ENCODE results near the gene SNTG2. TPM values are rescaled to one million over a fixed set of nuclear protein-coding genes. Genes with fewer than 3 reads are reported as not detected.

Gene SNTG2
- total RNA-seq, 1 experiment from 2014 or later: not detected

GRCh38 chr2:1028831-1029230 is 78.2 kb downstream of the SNTG2 start:
- H3K27me3 ChIP-seq (replicated peaks; ENCODE audit: control insufficient read depth, insufficient read depth, low read length): no peaks in the 10 kb centered on the region
- H3K4me3 ChIP-seq (ENCODE audit: low read depth, low read length): no peak overlapping the region
- CTCF ChIA-PET: no interaction called here
- intact Hi-C loops (cut with micrococcal nuclease; ENCODE audit: unreplicated experiment): no loop called here
- POLR2A ChIA-PET: no interaction called here
- H3K9me3 Mint-ChIP-seq (ENCODE audit: unreplicated experiment): no peaks in the 10 kb centered on the region
- TF ChIP-seq CTCF (IDR thresholded peaks at IDR 0.05; ENCODE audit: insufficient read depth in 1 of 2, low read depth in 1 of 2, low read length in 1 of 2, severe bottlenecking in 1 of 2, unreplicated experiment in 1 of 2): no peak
- H3K4me3 Mint-ChIP-seq (ENCODE audit: unreplicated experiment): no peak overlapping the region
- no peak overlapping the region for H3K27ac Mint-ChIP-seq (ENCODE audit: unreplicated experiment)
- H3K9me3 ChIP-seq: no peaks in the 10 kb centered on the region
- H3K4me1 Mint-ChIP-seq (ENCODE audit: low read depth, unreplicated experiment): no peaks in the 10 kb centered on the region
- DNase-seq: no peak
- H3K36me3 ChIP-seq (ENCODE audit: control insufficient read depth, insufficient read depth, low read length): no peaks in the 10 kb centered on the region
- H3K27me3 Mint-ChIP-seq (ENCODE audit: insufficient read depth, unreplicated experiment): peaks cover 8% of the 10 kb centered on the region
- no peaks in the 10 kb centered on the region for H3K36me3 Mint-ChIP-seq (ENCODE audit: insufficient read depth, unreplicated experiment)
- H3K4me1 ChIP-seq: no peaks in the 10 kb centered on the region
- no TSS peak for BruUV-seq (replicated peaks)

DNA sequence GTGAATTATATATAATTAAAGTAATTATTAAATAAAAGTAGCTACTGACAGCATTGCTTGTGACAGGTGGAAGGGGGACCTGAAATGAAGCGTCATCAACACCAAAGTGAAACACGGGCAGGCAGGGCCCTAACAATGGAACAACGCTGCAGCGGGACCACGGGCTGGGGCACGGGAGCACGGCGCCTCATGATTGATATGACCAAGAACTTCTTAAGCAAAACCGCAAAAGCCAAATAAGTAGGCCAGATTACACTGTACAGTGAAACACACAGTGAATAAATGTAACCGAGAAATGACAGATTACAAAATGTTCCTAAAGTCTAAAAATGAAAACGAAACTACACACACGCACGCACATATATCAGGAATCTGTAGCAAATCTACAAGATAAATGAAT is 81.4 kb downstream of the SNTG2 start:
- Histone ChIP-seq H3K4me3 (ENCODE audit: low read depth, low read length) (no peak overlapping the region), H3K36me3 (ENCODE audit: control insufficient read depth, insufficient read depth, low read length) (no peaks in the 10 kb centered on the region), H3K4me1 (no peaks in the 10 kb centered on the region), H3K9me3 (no peaks in the 10 kb centered on the region), H3K27me3 (replicated peaks; ENCODE audit: control insufficient read depth, insufficient read depth, low read length) (no peaks in the 10 kb centered on the region)
- no peaks in the 10 kb centered on the region for H3K9me3 Mint-ChIP-seq (ENCODE audit: unreplicated experiment)
- ChIA-PET CTCF (no interaction called here), POLR2A (no interaction called here)
- peaks cover 5% of the 10 kb centered on the region for H3K27me3 Mint-ChIP-seq (ENCODE audit: insufficient read depth, unreplicated experiment)
- intact Hi-C loops (cut with micrococcal nuclease; ENCODE audit: unreplicated experiment): no loop called here
- BruUV-seq (replicated peaks): no TSS peak
- no peak for DNase-seq
- H3K4me3 Mint-ChIP-seq (ENCODE audit: unreplicated experiment): no peak overlapping the region
- H3K36me3 Mint-ChIP-seq (ENCODE audit: insufficient read depth, unreplicated experiment): no peaks in the 10 kb centered on the region
- H3K4me1 Mint-ChIP-seq (ENCODE audit: low read depth, unreplicated experiment): no peaks in the 10 kb centered on the region
- no peak for TF ChIP-seq CTCF (IDR thresholded peaks at IDR 0.05; ENCODE audit: insufficient read depth in 1 of 2, low read depth in 1 of 2, low read length in 1 of 2, severe bottlenecking in 1 of 2, unreplicated experiment in 1 of 2)
- H3K27ac Mint-ChIP-seq (ENCODE audit: unreplicated experiment): no peak overlapping the region

DNA sequence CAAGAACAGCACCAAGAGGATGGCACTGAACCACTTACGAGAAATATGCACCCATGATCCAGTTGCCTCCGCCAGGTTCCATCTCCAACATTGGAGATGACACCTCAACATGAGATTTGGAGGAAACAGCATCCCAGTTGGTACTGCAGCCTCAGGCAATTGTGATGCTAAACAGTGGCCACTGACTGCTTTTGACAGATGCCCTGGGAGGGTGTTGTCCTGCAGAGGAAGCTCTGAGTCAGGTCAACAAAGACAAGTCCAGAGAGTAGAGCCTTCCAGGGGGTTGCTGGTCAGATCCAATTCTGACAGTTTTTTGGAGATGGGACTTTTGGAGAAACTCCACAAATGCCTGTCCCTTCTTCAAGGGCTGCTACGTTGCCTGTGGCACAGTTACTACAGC is 82.4 kb downstream of the SNTG2 start:
- Mint-ChIP-seq H3K9me3 (ENCODE audit: unreplicated experiment) (no peaks in the 10 kb centered on the region), H3K4me1 (ENCODE audit: low read depth, unreplicated experiment) (no peaks in the 10 kb centered on the region), H3K27me3 (ENCODE audit: insufficient read depth, unreplicated experiment) (peaks cover 5% of the 10 kb centered on the region), H3K36me3 (ENCODE audit: insufficient read depth, unreplicated experiment) (no peaks in the 10 kb centered on the region), H3K27ac (ENCODE audit: unreplicated experiment) (no peak overlapping the region), H3K4me3 (ENCODE audit: unreplicated experiment) (no peak overlapping the region)
- TF ChIP-seq CTCF (IDR thresholded peaks at IDR 0.05; ENCODE audit: insufficient read depth in 1 of 2, low read depth in 1 of 2, low read length in 1 of 2, severe bottlenecking in 1 of 2, unreplicated experiment in 1 of 2): no peak
- H3K27me3 ChIP-seq (replicated peaks; ENCODE audit: control insufficient read depth, insufficient read depth, low read length): no peaks in the 10 kb centered on the region
- H3K36me3 ChIP-seq (ENCODE audit: control insufficient read depth, insufficient read depth, low read length): no peaks in the 10 kb centered on the region
- POLR2A ChIA-PET: no interaction called here
- no TSS peak for BruUV-seq (replicated peaks)
- no peak for DNase-seq
- no peak overlapping the region for H3K4me3 ChIP-seq (ENCODE audit: low read depth, low read length)
- CTCF ChIA-PET: no interaction called here
- no peaks in the 10 kb centered on the region for H3K4me1 ChIP-seq
- intact Hi-C loops (cut with micrococcal nuclease; ENCODE audit: unreplicated experiment): no loop called here
- no peaks in the 10 kb centered on the region for H3K9me3 ChIP-seq
